T-cell (primary cell): ENCODE data around the gene KPNB1. TPM values are rescaled to one million over a fixed set of nuclear protein-coding genes. Genes with fewer than 3 reads are reported as not detected.
"Not testable (repeated sequence)": the region's sequence is repeated elsewhere in the genome, so short reads cannot be mapped to it uniquely, and the experiment has no call there.

Experiments used
- ATAC-seq, 4 experiments: fragments of 200-7000 bp in 3 of 4; fragments of 150-1000 bp in 1 of 4; cut with Tn5 transposase; replicated peaks in 1 of 4; 1 replicate in 3 of 4; 2 replicates in 1 of 4; pipeline ENCODE4 v1.10.0; 2021; ENCODE audit warnings: moderate library complexity in 3 of 4, mild to moderate bottlenecking in 2 of 4, moderate number of reproducible peaks in 1 of 4
- CTCF ChIA-PET, 2 donors: fragments of 300-600 bp; sonication (Branson Sonifier 250); formaldehyde crosslinking; loops; one replicate each; lab custom pipeline; 2022; ENCODE audit warnings: antibody characterized with exemption in 2 of 2; lab: Charles Lee
- POLR2A ChIA-PET, 2 donors: fragments of 300-600 bp; sonication (Branson Sonifier 250); formaldehyde crosslinking; loops; one replicate each; lab custom pipeline; 2022; ENCODE audit warnings: antibody characterized with exemption in 2 of 2; lab: Charles Lee
- DNase-seq, 35 experiments: peaks; one replicate each; pipeline versions ENCODE4 v3.0.0 to v3.0.0-alpha.2; 2013 to 2023
- H3K27ac ChIP-seq: one replicate; pipeline ENCODE4 v1.5.1; 2013; ENCODE audit warnings: low read length
- H3K27me3 ChIP-seq, 2 experiments: replicated peaks in 1 of 2; 1 replicate in 1 of 2; 2 replicates in 1 of 2; pipeline versions ENCODE4 v1.6.1 to v1.7.0; 2013; ENCODE audit warnings: low read length in 1 of 2, mixed read lengths in 1 of 2; ENCODE audit not compliant: control insufficient read depth in 2 of 2, insufficient read depth in 2 of 2; ENCODE audit errors: extremely low read depth in 1 of 2
- H3K36me3 ChIP-seq, 2 donors: 1 replicate in 1 of 2; 2 replicates in 1 of 2; pipeline versions ENCODE4 v1.6.1 to v1.7.0; 2013; ENCODE audit warnings: low read length in 1 of 2; ENCODE audit not compliant: control insufficient read depth in 2 of 2, insufficient read depth in 1 of 2; ENCODE audit errors: extremely low read depth in 1 of 2
- H3K4me1 ChIP-seq, 2 experiments: 1 replicate in 1 of 2; 2 replicates in 1 of 2; pipeline versions ENCODE4 v1.6.1 to v1.7.0; 2013; ENCODE audit warnings: low read length in 2 of 2, mixed read lengths in 1 of 2; ENCODE audit not compliant: insufficient read depth in 2 of 2, control insufficient read depth in 1 of 2; ENCODE audit errors: extremely low read depth in 1 of 2
- H3K4me3 ChIP-seq, 2 donors: 1 replicate in 1 of 2; 2 replicates in 1 of 2; pipeline versions ENCODE4 v1.5.1 to v1.7.0; 2013; ENCODE audit warnings: mild to moderate bottlenecking in 2 of 2, low read length in 1 of 2, moderate library complexity in 1 of 2; ENCODE audit not compliant: control insufficient read depth in 1 of 2; ENCODE audit errors: extremely low read depth in 1 of 2
- H3K9me3 ChIP-seq: 2 replicates; pipeline ENCODE4 v1.7.0; 2013
- H3K27ac Mint-ChIP-seq, 2 donors: one replicate each; pipeline ENCODE4 v1.8.0; 2020 to 2021; ENCODE audit warnings: mild to moderate bottlenecking in 2 of 2, mixed read lengths in 2 of 2
- H3K27me3 Mint-ChIP-seq, 2 donors: one replicate each; pipeline ENCODE4 v1.8.0; 2021 to 2022; ENCODE audit warnings: mixed read lengths in 2 of 2
- H3K36me3 Mint-ChIP-seq: one replicate; pipeline ENCODE4 v1.8.0; 2021; ENCODE audit warnings: mixed read lengths
- H3K4me1 Mint-ChIP-seq, 3 donors: one replicate each; pipeline ENCODE4 v1.8.0; 2020 to 2022; ENCODE audit warnings: mixed read lengths in 3 of 3, mild to moderate bottlenecking in 1 of 3
- H3K4me3 Mint-ChIP-seq, 3 donors: one replicate each; pipeline ENCODE4 v1.8.0; 2020 to 2022; ENCODE audit warnings: mild to moderate bottlenecking in 3 of 3, mixed read lengths in 3 of 3, moderate library complexity in 3 of 3
- H3K9me3 Mint-ChIP-seq, 3 donors: one replicate each; pipeline ENCODE4 v1.8.0; 2020 to 2022; ENCODE audit warnings: mixed read lengths in 3 of 3
- WGBS: methylation state at CpG from one replicate; pipeline ENCODE4 v1.1.5; 2013; ENCODE audit warnings: missing lambda C conversion rate; ENCODE audit not compliant: insufficient coverage; 5-methylcytosine and 5-hydroxymethylcytosine counted together
- total RNA-seq, 35 experiments: library from RNA in 6 of 35; stranded (reverse) in 6 of 35; fragments of 120-200 nt in 1 of 35; gene quantifications; one replicate each; pipeline versions ENCODE4 v1.2.1 to v1.2.4 and lab custom pipeline; 2013 to 2026

Gene KPNB1
- total RNA-seq, 5 donors from 2014 or later (not counting 1 experiment from before 2014, with no cell fraction given): 216 to 262 (median 240) TPM

DNA sequence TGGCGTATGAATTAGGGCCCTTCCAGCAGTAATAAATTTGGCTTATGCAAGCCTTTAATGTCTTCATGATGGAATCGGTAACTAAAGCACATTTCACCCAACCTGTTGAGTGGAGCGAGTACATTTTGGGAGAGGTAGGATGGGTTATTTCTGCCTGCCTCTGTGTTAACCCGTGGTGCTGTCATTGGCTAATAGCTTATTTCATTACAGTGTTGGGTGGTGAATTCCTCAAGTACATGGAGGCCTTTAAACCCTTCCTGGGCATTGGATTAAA is 26.4 kb downstream of the KPNB1 start:
- WGBS: 100% methylated on average over 1 of the region's 4 CpGs

DNA sequence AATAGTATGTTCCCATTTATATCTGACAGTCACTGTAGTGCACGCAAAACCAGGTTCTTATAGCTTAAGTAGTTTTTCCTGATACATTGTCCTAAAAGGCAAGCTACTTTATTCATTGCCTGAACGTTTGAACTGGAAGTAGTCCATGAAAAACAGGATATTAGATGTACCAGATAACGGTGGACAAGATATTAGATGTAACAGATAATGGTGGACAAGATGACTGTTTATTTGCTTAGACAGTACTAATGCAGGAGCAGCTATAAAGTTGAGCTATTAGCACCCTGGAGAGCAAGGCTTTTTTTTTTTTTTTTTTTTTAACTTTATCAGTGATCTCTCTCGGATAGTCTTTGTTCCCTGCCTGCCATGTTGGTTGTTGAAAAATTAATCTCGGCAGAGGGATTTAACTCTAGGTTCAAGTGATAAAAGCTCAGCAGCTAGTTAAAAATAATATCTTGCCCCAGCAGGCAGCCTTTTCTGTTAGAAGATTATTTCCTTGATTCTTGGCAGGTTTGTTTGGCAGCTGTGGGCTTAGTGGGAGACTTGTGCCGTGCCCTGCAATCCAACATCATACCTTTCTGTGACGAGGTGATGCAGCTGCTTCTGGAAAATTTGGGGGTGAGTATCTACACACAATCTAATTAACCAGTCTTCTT is 26.9 kb downstream of the KPNB1 start:
- ChIA-PET CTCF (interaction anchor here in 1 of 2 donors (0.7 to 1.4 kb wide), 3 partner anchors 12 to 23 kb away, joined by 3 to 5 read pairs (median 4); no protein-coding TSS in a partner anchor), POLR2A (interaction anchor here (0.6 to 0.8 kb wide), 6 partner anchors 8 to 172 kb away, joined by 4 to 9 read pairs (median 4); no protein-coding TSS in a partner anchor)
- no peaks in the 10 kb centered on the region for H3K27me3 Mint-ChIP-seq
- peak overlapping the region in 1 of 2 donors; percentile 16 for H3K27ac Mint-ChIP-seq
- 100% methylated on average over 3 of the region's 7 CpGs for WGBS
- Histone ChIP-seq H3K4me3 (no peak overlapping the region), H3K9me3 (no peaks in the 10 kb centered on the region), H3K36me3 (peaks cover 24 to 96% of the 10 kb centered on the region in 2 donors), H3K27ac (no peak overlapping the region), H3K27me3 (no peaks in the 10 kb centered on the region), H3K4me1 (no peaks in the 10 kb centered on the region)
- no peak for DNase-seq
- no peak for ATAC-seq
- H3K36me3 Mint-ChIP-seq: peaks cover 68% of the 10 kb centered on the region
- H3K4me3 Mint-ChIP-seq: no peak overlapping the region
- no peaks in the 10 kb centered on the region for H3K9me3 Mint-ChIP-seq
- peaks cover 0 to 16% (median 9%) of the 10 kb centered on the region in 3 donors for H3K4me1 Mint-ChIP-seq

More for the DNA sequence above, 26.4 kb downstream of the KPNB1 start:
- no peak overlapping the region for H3K27ac Mint-ChIP-seq
- H3K27me3 Mint-ChIP-seq: no peaks in the 10 kb centered on the region
- no peaks in the 10 kb centered on the region for H3K4me1 ChIP-seq
- no peak overlapping the region for H3K4me3 ChIP-seq
- H3K4me3 Mint-ChIP-seq: no peak overlapping the region
- H3K4me1 Mint-ChIP-seq: peaks cover 0 to 16% (median 9%) of the 10 kb centered on the region in 3 donors
- no peak for DNase-seq
- no peak overlapping the region for H3K27ac ChIP-seq
- no peaks in the 10 kb centered on the region for H3K27me3 ChIP-seq
- H3K9me3 ChIP-seq: no peaks in the 10 kb centered on the region
- POLR2A ChIA-PET: interaction anchor here (0.6 to 0.8 kb wide), 6 partner anchors 9 to 172 kb away, joined by 4 to 9 read pairs (median 4); no protein-coding TSS in a partner anchor
- peaks cover 26 to 98% of the 10 kb centered on the region in 2 donors for H3K36me3 ChIP-seq
- no peak for ATAC-seq
- H3K36me3 Mint-ChIP-seq: peaks cover 70% of the 10 kb centered on the region
- H3K9me3 Mint-ChIP-seq: no peaks in the 10 kb centered on the region
- CTCF ChIA-PET: interaction anchor here in 1 of 2 donors (0.7 kb wide), 1 partner anchor 23 kb away, joined by 5 read pairs; no protein-coding TSS in a partner anchor

GRCh38 chr17:47678196-47678595 is 28.5 kb downstream of the KPNB1 start:
- H3K36me3 ChIP-seq: peaks cover 29 to 94% of the 10 kb centered on the region in 2 donors
- peaks cover 78% of the 10 kb centered on the region for H3K36me3 Mint-ChIP-seq
- DNase-seq (no peak), ATAC-seq (no peak)
- H3K4me3 Mint-ChIP-seq: no peak overlapping the region
- H3K4me1 Mint-ChIP-seq: peaks cover 0 to 16% (median 6%) of the 10 kb centered on the region in 3 donors
- H3K4me3 ChIP-seq: no peak overlapping the region
- 100% methylated on average over 7 of the region's 7 CpGs for WGBS
- no peaks in the 10 kb centered on the region for H3K27me3 Mint-ChIP-seq
- no peaks in the 10 kb centered on the region for H3K4me1 ChIP-seq
- ChIA-PET POLR2A (no interaction called here), CTCF (interaction anchor here (0.6 to 1.4 kb wide), 4 partner anchors 15 to 29 kb away, joined by 3 to 5 read pairs (median 4); partner anchors contain the start of gene KPNB1 (in 1 of the 2))
- no peaks in the 10 kb centered on the region for H3K9me3 ChIP-seq
- no peaks in the 10 kb centered on the region for H3K9me3 Mint-ChIP-seq
- peak overlapping the region in 1 of 2 donors; percentile 20 for H3K27ac Mint-ChIP-seq
- no peak overlapping the region for H3K27ac ChIP-seq
- no peaks in the 10 kb centered on the region for H3K27me3 ChIP-seq

DNA sequence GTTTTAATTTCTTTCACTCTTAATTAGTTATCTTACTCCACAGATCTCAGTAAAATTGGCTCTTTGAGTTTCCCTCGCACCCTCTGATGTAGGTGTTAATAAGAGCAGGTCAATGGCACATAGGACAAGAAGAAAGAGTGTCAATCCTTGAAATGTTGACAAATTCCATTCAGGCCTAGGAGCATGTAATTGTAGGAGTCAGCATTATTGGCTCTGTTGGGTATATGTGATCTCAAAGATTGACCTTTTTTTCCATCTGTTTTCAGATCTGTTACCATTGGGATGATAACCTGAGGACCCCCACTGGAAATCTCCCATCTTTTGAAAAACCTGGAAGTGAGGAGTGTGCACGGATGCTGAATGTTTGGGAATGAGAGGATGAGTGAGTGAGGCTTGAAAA is 32.4 kb downstream of the KPNB1 start:
- CTCF ChIA-PET: no interaction called here
- H3K27me3 Mint-ChIP-seq: no peaks in the 10 kb centered on the region
- H3K4me3 Mint-ChIP-seq: no peak overlapping the region
- Histone ChIP-seq H3K36me3 (peaks cover 22 to 74% of the 10 kb centered on the region in 2 donors), H3K9me3 (no peaks in the 10 kb centered on the region), H3K4me3 (no peak overlapping the region), H3K4me1 (no peaks in the 10 kb centered on the region), H3K27ac (no peak overlapping the region), H3K27me3 (no peaks in the 10 kb centered on the region)
- no CpG with 5 or more reads among the region's 2 CpGs for WGBS
- POLR2A ChIA-PET: no interaction called here
- H3K9me3 Mint-ChIP-seq: no peaks in the 10 kb centered on the region
- H3K4me1 Mint-ChIP-seq: no peaks in the 10 kb centered on the region
- H3K36me3 Mint-ChIP-seq: peaks cover 65% of the 10 kb centered on the region
- ATAC-seq (no peak), DNase-seq (no peak)
- peak overlapping the region in 1 of 2 donors; percentile 40 for H3K27ac Mint-ChIP-seq

DNA sequence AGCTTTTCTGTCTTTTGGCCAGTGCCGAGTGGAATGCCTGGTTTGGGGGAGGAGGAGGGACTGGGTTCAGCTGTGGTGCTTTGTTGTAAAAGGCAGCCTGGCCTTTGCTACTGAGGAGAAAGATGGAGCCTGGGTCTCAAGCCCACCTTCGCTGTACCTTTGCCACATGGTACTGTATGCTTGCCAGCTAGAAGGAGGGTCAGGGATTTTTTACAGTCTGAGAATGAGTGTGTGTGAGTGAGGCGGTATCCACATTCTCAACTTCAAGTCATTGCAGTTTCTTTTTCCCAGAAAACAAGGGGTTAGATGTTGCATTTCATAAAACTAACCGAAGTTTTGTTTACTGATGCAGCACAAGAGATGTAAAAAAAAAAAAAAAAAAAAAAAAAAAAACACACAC is 33.0 kb downstream of the KPNB1 start:
- H3K27me3 ChIP-seq, ATAC-seq, H3K27ac ChIP-seq, H3K9me3 Mint-ChIP-seq, POLR2A ChIA-PET, DNase-seq, H3K4me3 ChIP-seq, H3K27ac Mint-ChIP-seq, H3K9me3 ChIP-seq, H3K4me3 Mint-ChIP-seq, H3K27me3 Mint-ChIP-seq, H3K4me1 ChIP-seq, H3K4me1 Mint-ChIP-seq: not testable (repeated sequence)
- 79% methylated on average over 2 of the region's 4 CpGs for WGBS
- H3K36me3 ChIP-seq: peaks cover 16 to 70% of the 10 kb centered on the region in 2 donors
- H3K36me3 Mint-ChIP-seq: peaks cover 60% of the 10 kb centered on the region
- CTCF ChIA-PET: interaction anchor here in 1 of 2 donors (0.7 to 1.3 kb wide), 2 partner anchors 15 to 34 kb away, joined by 4 to 6 read pairs; no protein-coding TSS in a partner anchor

DNA sequence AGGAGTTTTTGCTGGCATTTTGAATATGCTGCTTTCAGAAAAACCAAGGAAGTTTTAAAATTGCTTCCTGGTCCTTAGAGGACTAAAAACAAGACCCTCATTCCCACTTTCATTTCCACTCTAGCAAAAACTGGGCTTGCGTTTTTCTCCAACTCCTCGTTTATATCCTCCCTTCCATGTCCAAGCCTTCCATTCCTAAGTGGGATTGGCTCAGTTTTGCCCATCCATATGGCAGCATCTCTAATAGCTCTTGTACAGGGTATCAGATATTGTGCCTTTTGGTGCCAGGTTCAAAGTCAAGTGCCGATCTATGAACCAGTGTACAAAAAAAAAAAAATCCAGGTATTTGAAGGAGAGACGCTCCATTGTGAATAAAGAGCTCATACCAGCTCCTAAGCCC is 34.3 kb downstream of the KPNB1 start:
- peaks cover 52% of the 10 kb centered on the region for H3K36me3 Mint-ChIP-seq
- no peak for ATAC-seq
- H3K4me1 Mint-ChIP-seq: no peaks in the 10 kb centered on the region
- no peaks in the 10 kb centered on the region for H3K27me3 ChIP-seq
- no peak for DNase-seq
- H3K27me3 Mint-ChIP-seq: no peaks in the 10 kb centered on the region
- no peak overlapping the region for H3K4me3 Mint-ChIP-seq
- WGBS: no CpG with 5 or more reads among the region's 4 CpGs
- POLR2A ChIA-PET: no interaction called here
- H3K27ac ChIP-seq: no peak overlapping the region
- CTCF ChIA-PET: interaction anchor here in 1 of 2 donors (1.3 kb wide), 1 partner anchor 14 kb away, joined by 6 read pairs; no protein-coding TSS in a partner anchor
- H3K27ac Mint-ChIP-seq: peak overlapping the region; percentile 19 to 22
- H3K4me3 ChIP-seq: no peak overlapping the region
- H3K36me3 ChIP-seq: peaks cover 16 to 57% of the 10 kb centered on the region in 2 donors
- H3K9me3 Mint-ChIP-seq: no peaks in the 10 kb centered on the region
- no peaks in the 10 kb centered on the region for H3K9me3 ChIP-seq
- H3K4me1 ChIP-seq: no peaks in the 10 kb centered on the region
